HG03095 (cell line): ENCODE measurements around the gene TM9SF3.
A peak's percentile ranks its signal among the peaks of the same experiment; 100 is the strongest.

Experiments used
- ATAC-seq: cut with Tn5 transposase; IDR thresholded peaks from one replicate; pipeline ENCODE4 v1.9.1; 2021; ENCODE audit warnings: moderate library complexity; ENCODE audit not compliant: unreplicated experiment

Gene TM9SF3

GRCh38 chr10:96586419-96587263 lies at the start of gene TM9SF3:
Gene TM9SF3, minus strand, starts transcription at chr10:96587012. Its CDS starts 177 bp downstream, at chr10:96586835.
- ATAC-seq, result peak; percentile 54

- no peak for ATAC-seq
These were observed 49.7 kb upstream of the TM9SF3 start for GRCh38 chr10:96636551-96636950.

- ATAC-seq, result no peak
These were observed 46.3 kb upstream of the TM9SF3 start for GRCh38 chr10:96632974-96633710.

DNA sequence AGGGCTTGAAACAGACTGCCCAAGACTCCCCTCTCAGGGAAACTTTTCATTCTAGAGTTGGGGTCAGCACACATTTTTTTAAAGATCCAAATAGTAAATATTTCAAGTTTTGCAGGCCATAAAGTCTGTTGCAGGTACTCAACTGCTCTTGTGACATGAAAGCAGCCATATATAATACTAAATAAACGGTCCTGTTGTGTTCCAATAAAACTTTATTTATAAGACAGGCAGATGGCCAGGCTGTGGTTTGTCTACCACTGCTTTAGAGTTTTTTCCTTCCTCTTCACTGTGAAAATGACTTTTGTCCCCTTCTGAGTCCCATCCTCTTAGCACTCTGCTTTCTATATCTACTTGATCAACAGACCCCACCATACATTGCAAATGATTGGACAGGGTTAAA lies 40.5 kb upstream of the TM9SF3 start:
- no peak for ATAC-seq

DNA sequence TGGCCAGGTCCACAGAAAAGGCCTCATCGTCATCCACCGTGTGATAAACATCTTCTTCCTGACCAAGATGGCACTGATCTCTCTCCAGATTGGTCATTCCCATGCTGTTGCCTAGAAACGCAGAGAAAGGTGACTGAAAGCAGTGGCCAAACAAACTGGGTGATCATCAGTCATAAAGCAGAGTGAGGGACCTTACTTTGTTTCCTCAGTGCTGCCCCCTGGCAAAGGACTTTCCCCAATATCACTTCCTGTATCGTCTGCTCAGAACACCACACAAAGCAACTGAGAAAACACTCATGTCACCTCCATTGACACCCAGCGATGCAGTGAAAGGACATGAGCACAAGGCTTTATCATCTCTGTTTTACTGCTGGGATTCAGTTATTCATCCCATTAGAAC lies 40.0 kb upstream of the TM9SF3 start:
- no peak for ATAC-seq

GRCh38 chr10:96625173-96625572 lies 38.4 kb upstream of the TM9SF3 start:
- ATAC-seq, result no peak

- no peak for ATAC-seq
These were observed 35.4 kb upstream of the TM9SF3 start for GRCh38 chr10:96622013-96622787.

- no peak for ATAC-seq
These were observed 33.3 kb upstream of the TM9SF3 start for GRCh38 chr10:96619796-96620773.

- no peak for ATAC-seq
These were observed 32.3 kb upstream of the TM9SF3 start for GRCh38 chr10:96619120-96619519.

DNA sequence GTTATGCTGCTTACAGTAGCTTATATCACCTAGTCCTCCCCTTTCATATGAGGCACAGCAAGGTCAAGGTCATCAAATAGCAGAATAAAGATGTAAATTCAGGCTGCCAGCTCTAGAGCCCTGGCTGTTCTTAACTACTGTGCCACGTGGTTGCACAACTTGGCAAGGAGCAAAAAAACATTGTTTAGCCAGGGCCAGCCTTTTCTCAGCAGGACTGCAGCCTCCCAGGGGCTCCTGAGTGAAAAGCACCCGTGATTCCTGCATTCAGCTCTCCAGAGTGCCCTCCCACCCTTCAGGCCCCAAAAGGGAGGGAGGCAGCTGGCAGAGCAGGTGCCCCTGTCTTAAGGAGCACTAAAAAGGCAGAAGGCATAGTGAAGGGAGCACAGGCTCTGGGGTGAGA lies 31.8 kb upstream of the TM9SF3 start:
- no peak for ATAC-seq

- ATAC-seq, result no peak
These were observed 30.1 kb upstream of the TM9SF3 start for GRCh38 chr10:96616961-96617360.

DNA sequence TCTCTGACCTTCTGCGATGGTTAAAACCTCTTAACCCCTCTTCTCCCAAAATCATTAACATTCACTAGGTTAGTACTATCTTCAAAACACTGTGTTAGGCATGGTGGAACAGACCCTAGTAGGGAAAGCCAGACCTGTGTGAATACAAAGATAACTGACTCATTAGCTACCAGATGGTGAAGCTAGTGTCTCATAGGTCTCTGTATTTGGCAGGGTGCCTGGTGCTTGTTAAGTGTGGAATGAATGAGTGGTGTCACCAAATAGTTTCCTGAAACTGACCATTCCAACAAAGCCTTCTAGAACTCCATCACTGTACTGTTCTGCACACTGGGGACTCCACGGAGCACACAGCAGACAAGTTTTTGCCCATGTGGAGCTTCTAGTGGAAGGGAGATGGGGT lies 27.7 kb upstream of the TM9SF3 start:
- ATAC-seq, result no peak

- ATAC-seq, result no peak
These were observed 26.8 kb upstream of the TM9SF3 start for GRCh38 chr10:96613576-96613975.

DNA sequence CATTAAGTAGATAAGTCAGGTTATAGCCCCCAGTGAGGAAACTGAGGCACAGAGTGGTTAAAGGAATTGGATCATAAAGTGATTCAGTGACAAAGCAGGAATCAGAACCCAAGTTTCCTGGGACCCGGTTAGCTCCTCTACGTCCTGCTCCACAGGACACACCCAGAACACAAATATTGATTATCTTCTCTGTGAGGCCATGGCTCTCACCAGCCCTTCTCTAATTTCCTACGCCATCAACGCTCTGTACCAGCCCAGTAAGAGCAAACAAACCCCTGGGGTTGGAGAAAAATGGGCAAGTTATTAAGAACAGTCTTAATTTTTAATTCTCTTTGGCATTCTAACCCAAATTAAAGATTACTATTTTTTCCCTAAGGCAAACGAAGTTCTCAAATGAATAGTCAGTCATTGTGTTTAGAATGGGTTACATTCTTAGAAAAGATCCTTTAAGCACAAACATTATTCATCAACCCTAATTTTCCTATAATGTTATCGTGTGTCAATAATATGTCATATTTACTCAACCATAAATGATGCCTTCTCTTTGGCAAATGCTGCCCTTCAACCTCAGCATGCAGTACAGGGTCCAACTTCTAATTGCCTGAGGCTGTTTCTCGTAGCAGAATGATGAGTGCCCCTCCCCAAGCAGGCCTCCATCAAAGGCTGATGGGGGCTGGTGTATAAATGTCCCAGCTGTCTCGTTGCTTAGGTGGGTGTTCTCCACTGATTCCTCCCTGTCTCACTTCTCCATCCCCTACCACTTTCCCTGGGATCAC lies 25.4 kb upstream of the TM9SF3 start:
- no peak for ATAC-seq

GRCh38 chr10:96610817-96611216 lies 24.0 kb upstream of the TM9SF3 start:
- ATAC-seq, result no peak

GRCh38 chr10:96609510-96609909 lies 22.7 kb upstream of the TM9SF3 start:
- ATAC-seq, result no peak

DNA sequence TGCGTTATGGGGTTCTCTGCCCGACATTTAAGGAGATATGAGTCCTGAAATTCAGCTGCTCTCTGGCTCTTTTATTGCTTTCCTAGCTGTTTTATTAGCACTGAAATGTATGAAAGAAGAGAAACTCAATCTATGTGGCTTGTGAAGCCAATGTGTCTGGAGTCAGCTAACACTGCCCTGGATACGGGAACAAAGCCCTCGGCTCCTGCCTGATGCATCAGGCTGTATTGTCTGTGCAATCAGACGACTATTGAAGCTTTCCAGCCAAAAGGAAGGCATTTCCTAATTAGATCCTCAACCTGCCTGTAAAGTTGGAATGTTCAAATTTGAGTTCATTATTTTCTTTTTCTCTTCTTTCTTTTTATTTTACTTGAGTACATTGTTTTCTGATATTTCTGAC lies 22.0 kb upstream of the TM9SF3 start:
- no peak for ATAC-seq

DNA sequence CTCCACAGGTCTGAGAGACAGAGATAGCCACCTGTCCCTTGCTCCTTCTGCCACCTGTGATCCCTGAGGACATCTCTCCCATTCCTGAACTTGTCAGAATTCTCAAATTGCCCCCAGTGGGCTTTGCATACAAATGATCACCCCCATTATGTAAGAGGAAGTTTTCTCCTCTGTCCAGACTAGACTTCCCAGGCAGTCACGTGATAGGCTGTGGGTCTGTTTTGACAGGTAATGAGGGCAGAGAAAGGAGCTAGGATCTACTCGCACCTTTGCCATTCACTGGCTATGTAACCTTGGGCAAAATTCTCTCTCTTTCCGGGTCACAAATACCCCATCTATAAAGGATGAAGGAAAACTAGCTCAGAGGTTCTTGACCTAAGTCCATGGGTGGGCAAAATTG lies 21.4 kb upstream of the TM9SF3 start:
- ATAC-seq, result no peak

- ATAC-seq, result no peak
These were observed 20.1 kb upstream of the TM9SF3 start for GRCh38 chr10:96606946-96607345.

DNA sequence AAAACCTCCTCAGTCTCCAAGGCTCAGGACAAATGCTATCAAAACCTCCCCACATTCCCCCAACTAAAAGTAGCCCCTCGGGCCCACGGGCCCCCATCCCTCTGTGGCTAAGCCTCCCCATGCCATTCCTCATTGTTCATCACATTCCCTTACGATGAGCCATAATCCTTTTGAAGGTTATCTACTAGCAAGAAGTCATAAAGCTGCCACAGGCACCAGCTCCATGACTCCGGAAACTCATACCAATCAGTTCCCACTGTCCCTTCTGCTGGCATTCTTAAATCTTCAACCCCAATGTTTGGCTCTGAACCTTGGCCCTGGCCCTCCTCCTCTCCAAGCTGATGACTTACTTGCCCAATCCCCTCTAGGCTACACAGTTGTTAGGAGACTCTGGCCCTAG lies 19.4 kb upstream of the TM9SF3 start:
- ATAC-seq, result no peak
